ENCODE results near the gene DLGAP4.

The DLGAP4 gene

GRCh38 chr20:36301359-36302119, 4.6 kb upstream of the DLGAP4 start:
- no peak for DNase-seq (ENCODE audit: low read depth, low spot score)
- H3K4me3 ChIP-seq (ENCODE audit: low read depth, low read length): no peak overlapping the region
- ChIA-PET POLR2A (no interaction called here), CTCF (interaction anchor here (1.4 kb wide), 1 partner anchor 12 kb away, joined by 6 read pairs; no protein-coding TSS in a partner anchor)
- TF ChIP-seq CTCF (IDR thresholded peaks at IDR 0.05; ENCODE audit: insufficient read depth, low read length, missing control alignments): no peak

- ChIA-PET CTCF (no interaction called here), POLR2A (no interaction called here)
- DNase-seq (ENCODE audit: low read depth, low spot score): no peak
- no peak for TF ChIP-seq CTCF (IDR thresholded peaks at IDR 0.05; ENCODE audit: insufficient read depth, low read length, missing control alignments)
- H3K4me3 ChIP-seq (ENCODE audit: low read depth, low read length): no peak overlapping the region
Measured at GRCh38 chr20:36303020-36303595, 3.0 kb upstream of the DLGAP4 start.

- POLR2A ChIA-PET: no interaction called here
- TF ChIP-seq CTCF (IDR thresholded peaks at IDR 0.05; ENCODE audit: insufficient read depth, low read length, missing control alignments): no peak
- CTCF ChIA-PET: no interaction called here
- DNase-seq (ENCODE audit: low read depth, low spot score): no peak
- no peak overlapping the region for H3K4me3 ChIP-seq (ENCODE audit: low read depth, low read length)
Measured at GRCh38 chr20:36303831-36304230, 2.3 kb upstream of the DLGAP4 start.

- CTCF ChIA-PET: no interaction called here
- H3K4me3 ChIP-seq (ENCODE audit: low read depth, low read length): no peak overlapping the region
- POLR2A ChIA-PET: no interaction called here
- DNase-seq (ENCODE audit: low read depth, low spot score): no peak
- TF ChIP-seq CTCF (IDR thresholded peaks at IDR 0.05; ENCODE audit: insufficient read depth, low read length, missing control alignments): no peak
Measured at GRCh38 chr20:36304786-36305495, 1.2 kb upstream of the DLGAP4 start.

GRCh38 chr20:36306553-36307411, 643 bp downstream of the DLGAP4 start:
- CTCF ChIA-PET: interaction anchor here (1.1 kb wide), 1 partner anchor 17 kb away, joined by 3 read pairs; no protein-coding TSS in a partner anchor

More at GRCh38 chr20:36306553-36307411, 643 bp downstream of the DLGAP4 start:
- POLR2A ChIA-PET: no interaction called here
- no peak for DNase-seq (ENCODE audit: low read depth, low spot score)
- H3K4me3 ChIP-seq (ENCODE audit: low read depth, low read length): no peak overlapping the region
- TF ChIP-seq CTCF (IDR thresholded peaks at IDR 0.05; ENCODE audit: insufficient read depth, low read length, missing control alignments): no peak

Data from AG04449 (cell line).